HG02852 (cell line): ENCODE measurements around the gene ZNF513.

Experiments used
- ATAC-seq: cut with Tn5 transposase; IDR thresholded peaks from one replicate; pipeline ENCODE4 v1.9.1; 2021; ENCODE audit warnings: mild to moderate bottlenecking, moderate library complexity; ENCODE audit not compliant: unreplicated experiment

Gene ZNF513

GRCh38 chr2:27390822-27391679 lies 10.5 kb upstream of the ZNF513 start:
- ATAC-seq = no peak

GRCh38 chr2:27381577-27382181 lies 1.1 kb upstream of the ZNF513 start:
- no peak for ATAC-seq

- ATAC-seq = no peak
These were observed 503 bp downstream of the ZNF513 start for GRCh38 chr2:27379836-27380625.

- ATAC-seq = no peak
These were observed 1.1 kb downstream of the ZNF513 start for GRCh38 chr2:27379383-27379835.

- ATAC-seq = no peak
These were observed 1.7 kb downstream of the ZNF513 start for GRCh38 chr2:27378809-27379290.

GRCh38 chr2:27378096-27378808 lies 2.3 kb downstream of the ZNF513 start:
- no peak for ATAC-seq

- ATAC-seq = no peak
These were observed 2.9 kb downstream of the ZNF513 start for GRCh38 chr2:27377618-27378095.

- no peak for ATAC-seq
These were observed 3.5 kb downstream of the ZNF513 start for GRCh38 chr2:27376866-27377617.

GRCh38 chr2:27376151-27376865 lies 4.2 kb downstream of the ZNF513 start:
- ATAC-seq = no peak

- no peak for ATAC-seq
These were observed 4.9 kb downstream of the ZNF513 start for GRCh38 chr2:27375513-27376099.

- no peak for ATAC-seq
These were observed 7.0 kb downstream of the ZNF513 start for GRCh38 chr2:27373567-27373966.

- no peak for ATAC-seq
These were observed 7.6 kb downstream of the ZNF513 start for GRCh38 chr2:27372937-27373336.

- ATAC-seq = peak; percentile 39
These were observed 9.5 kb downstream of the ZNF513 start for GRCh38 chr2:27370816-27371620.

- ATAC-seq = peak; percentile 87
These were observed 10.3 kb downstream of the ZNF513 start, which contains the start of the genes EIF2B4 and SNX17 for GRCh38 chr2:27370026-27370815. EIF2B4 (minus strand) TSS chr2:27370338; CDS start chr2:27370314, 24 bp downstream. SNX17 (plus strand) TSS chr2:27370616; CDS start chr2:27370744, 128 bp downstream.

GRCh38 chr2:27369471-27370025 lies 11.0 kb downstream of the ZNF513 start:
- peak; percentile 13 for ATAC-seq

GRCh38 chr2:27363933-27364332 lies 16.6 kb downstream of the ZNF513 start:
- ATAC-seq = no peak
